Activated CD8-positive, alpha-beta memory T cell treated with anti-CD3 and anti-CD28 coated beads, Interleukin-2, amount 10 ng/mL, durations not matched to agents 7 days and 5 days (primary cell): ENCODE results near the gene MAP3K9. TPM values are rescaled to one million over a fixed set of nuclear protein-coding genes. Genes with fewer than 3 reads are reported as not detected.

Experiments used
- ATAC-seq: fragments of 150-1000 bp; cut with Tn5 transposase; one replicate; pipeline ENCODE4 v1.10.0; 2021; ENCODE audit warnings: moderate library complexity
- CTCF ChIA-PET: fragments of 350-600 bp; sonication (Branson Sonifier 250); formaldehyde crosslinking; loops from one replicate; lab custom pipeline; 2021; ENCODE audit warnings: antibody characterized with exemption; lab: Charles Lee
- DNase-seq: peaks from one replicate; pipeline ENCODE4 v3.0.0-alpha.2; 2020
- H3K27ac Mint-ChIP-seq: one replicate; pipeline ENCODE4 v1.8.0; 2021; ENCODE audit warnings: mild to moderate bottlenecking, mixed read lengths
- H3K27me3 Mint-ChIP-seq: one replicate; pipeline ENCODE4 v1.8.0; 2021; ENCODE audit warnings: mixed read lengths
- H3K36me3 Mint-ChIP-seq: one replicate; pipeline ENCODE4 v1.8.0; 2021; ENCODE audit warnings: mild to moderate bottlenecking, mixed read lengths
- H3K4me1 Mint-ChIP-seq: one replicate; pipeline ENCODE4 v1.8.0; 2021; ENCODE audit warnings: mixed read lengths
- H3K4me3 Mint-ChIP-seq: one replicate; pipeline ENCODE4 v1.8.0; 2021; ENCODE audit warnings: mild to moderate bottlenecking, moderate library complexity, mixed read lengths
- H3K9me3 Mint-ChIP-seq: one replicate; pipeline ENCODE4 v1.8.0; 2022; ENCODE audit warnings: low read depth, mixed read lengths
- total RNA-seq, 2 experiments: library from RNA; stranded (reverse); gene quantifications; one replicate each; pipeline ENCODE4 v1.2.3, GENCODE V29; 2021

MAP3K9 gene
- total RNA-seq, 2 experiments from 2014 or later = 6.0 to 6.5 TPM

GRCh38 chr14:70723276-70723675 is 86.0 kb downstream of the MAP3K9 start:
- H3K27ac Mint-ChIP-seq = no peak overlapping the region
- no peaks in the 10 kb centered on the region for H3K4me1 Mint-ChIP-seq
- no peaks in the 10 kb centered on the region for H3K27me3 Mint-ChIP-seq
- no peaks in the 10 kb centered on the region for H3K9me3 Mint-ChIP-seq
- no peak overlapping the region for H3K4me3 Mint-ChIP-seq
- ATAC-seq (no peak), DNase-seq (no peak)
- CTCF ChIA-PET = interaction anchor here (1.5 kb wide), 1 partner anchor 10 kb away, joined by 5 read pairs; no protein-coding TSS in a partner anchor
- H3K36me3 Mint-ChIP-seq = no peaks in the 10 kb centered on the region

GRCh38 chr14:70722418-70722817 is 86.9 kb downstream of the MAP3K9 start:
- no peaks in the 10 kb centered on the region for H3K27me3 Mint-ChIP-seq
- H3K4me3 Mint-ChIP-seq = no peak overlapping the region
- H3K4me1 Mint-ChIP-seq = no peaks in the 10 kb centered on the region

GRCh38 chr14:70721542-70721941 is 87.8 kb downstream of the MAP3K9 start:
- Mint-ChIP-seq H3K36me3 (no peaks in the 10 kb centered on the region), H3K4me1 (no peaks in the 10 kb centered on the region), H3K27ac (no peak overlapping the region), H3K9me3 (no peaks in the 10 kb centered on the region), H3K27me3 (peaks cover 6% of the 10 kb centered on the region), H3K4me3 (no peak overlapping the region)
- CTCF ChIA-PET = no interaction called here
- ATAC-seq (no peak), DNase-seq (no peak)

More at GRCh38 chr14:70722418-70722817, 86.9 kb downstream of the MAP3K9 start:
- no peak overlapping the region for H3K27ac Mint-ChIP-seq
- H3K9me3 Mint-ChIP-seq = no peaks in the 10 kb centered on the region
- DNase-seq (no peak), ATAC-seq (no peak)
- no peaks in the 10 kb centered on the region for H3K36me3 Mint-ChIP-seq
- CTCF ChIA-PET = interaction anchor here (1.5 kb wide), 1 partner anchor 9 kb away, joined by 5 read pairs; no protein-coding TSS in a partner anchor

- Mint-ChIP-seq H3K4me1 (peaks cover 6% of the 10 kb centered on the region), H3K36me3 (no peaks in the 10 kb centered on the region), H3K27ac (no peak overlapping the region), H3K27me3 (peaks cover 15% of the 10 kb centered on the region), H3K9me3 (no peaks in the 10 kb centered on the region), H3K4me3 (no peak overlapping the region)
- DNase-seq = no peak
- ATAC-seq = no peak
- CTCF ChIA-PET = interaction anchor here (1.2 kb wide), 1 partner anchor 99 kb away, joined by 6 read pairs; no protein-coding TSS in a partner anchor
Measured at GRCh38 chr14:70718383-70719118, 90.8 kb downstream of the MAP3K9 start.

GRCh38 chr14:70716958-70717357 is 92.4 kb downstream of the MAP3K9 start:
- ATAC-seq = no peak
- no peak overlapping the region for H3K27ac Mint-ChIP-seq
- no peak for DNase-seq
- no peak overlapping the region for H3K4me3 Mint-ChIP-seq
- peaks cover 15% of the 10 kb centered on the region for H3K27me3 Mint-ChIP-seq
- no peaks in the 10 kb centered on the region for H3K36me3 Mint-ChIP-seq
- no peaks in the 10 kb centered on the region for H3K9me3 Mint-ChIP-seq
- CTCF ChIA-PET = no interaction called here
- peaks cover 7% of the 10 kb centered on the region for H3K4me1 Mint-ChIP-seq

GRCh38 chr14:70716483-70716882 is 92.8 kb downstream of the MAP3K9 start:
- ATAC-seq (no peak), DNase-seq (no peak)
- Mint-ChIP-seq H3K27ac (no peak overlapping the region), H3K27me3 (peaks cover 15% of the 10 kb centered on the region), H3K4me1 (peaks cover 7% of the 10 kb centered on the region), H3K36me3 (no peaks in the 10 kb centered on the region), H3K9me3 (no peaks in the 10 kb centered on the region), H3K4me3 (no peak overlapping the region)
- CTCF ChIA-PET = no interaction called here

- H3K27ac Mint-ChIP-seq = no peak overlapping the region
- peaks cover 7% of the 10 kb centered on the region for H3K4me1 Mint-ChIP-seq
- CTCF ChIA-PET = interaction anchor here (0.6 to 3.2 kb wide), 16 partner anchors 8 to 298 kb away, joined by 3 to 44 read pairs (median 4); partner anchors contain the start of gene MAP3K9
- H3K4me3 Mint-ChIP-seq = no peak overlapping the region
- ATAC-seq (peak; percentile 39), DNase-seq (peak; percentile 45)
- no peaks in the 10 kb centered on the region for H3K9me3 Mint-ChIP-seq
- H3K27me3 Mint-ChIP-seq = peaks cover 15% of the 10 kb centered on the region
- no peaks in the 10 kb centered on the region for H3K36me3 Mint-ChIP-seq
Measured at GRCh38 chr14:70714055-70714550, 95.2 kb downstream of the MAP3K9 start.

GRCh38 chr14:70713511-70713916 is 95.8 kb downstream of the MAP3K9 start:
- Mint-ChIP-seq H3K9me3 (no peaks in the 10 kb centered on the region), H3K27ac (no peak overlapping the region), H3K36me3 (no peaks in the 10 kb centered on the region), H3K4me3 (no peak overlapping the region), H3K4me1 (peaks cover 7% of the 10 kb centered on the region), H3K27me3 (peaks cover 15% of the 10 kb centered on the region)
- ATAC-seq (no peak), DNase-seq (no peak)
- CTCF ChIA-PET = interaction anchor here (0.6 to 3.2 kb wide), 17 partner anchors 9 to 621 kb away, joined by 3 to 44 read pairs (median 4); partner anchors contain the start of gene MAP3K9

GRCh38 chr14:70713096-70713495 is 96.2 kb downstream of the MAP3K9 start:
- CTCF ChIA-PET = interaction anchor here (0.6 to 3.2 kb wide), 17 partner anchors 9 to 620 kb away, joined by 3 to 44 read pairs (median 4); partner anchors contain the start of gene MAP3K9
- peaks cover 15% of the 10 kb centered on the region for H3K27me3 Mint-ChIP-seq
- no peak overlapping the region for H3K4me3 Mint-ChIP-seq
- H3K36me3 Mint-ChIP-seq = no peaks in the 10 kb centered on the region
- peaks cover 7% of the 10 kb centered on the region for H3K4me1 Mint-ChIP-seq
- H3K27ac Mint-ChIP-seq = no peak overlapping the region
- no peak for ATAC-seq
- DNase-seq = no peak
- H3K9me3 Mint-ChIP-seq = no peaks in the 10 kb centered on the region

- ATAC-seq = no peak
- no peak overlapping the region for H3K4me3 Mint-ChIP-seq
- H3K9me3 Mint-ChIP-seq = no peaks in the 10 kb centered on the region
- no peaks in the 10 kb centered on the region for H3K36me3 Mint-ChIP-seq
- H3K27ac Mint-ChIP-seq = no peak overlapping the region
- peaks cover 8% of the 10 kb centered on the region for H3K27me3 Mint-ChIP-seq
- DNase-seq = no peak
- CTCF ChIA-PET = interaction anchor here (2.2 kb wide), 1 partner anchor 106 kb away, joined by 5 read pairs; no protein-coding TSS in a partner anchor
- peaks cover 13% of the 10 kb centered on the region for H3K4me1 Mint-ChIP-seq
Measured at GRCh38 chr14:70711451-70711850, 97.9 kb downstream of the MAP3K9 start.

GRCh38 chr14:70709726-70710382 is 99.5 kb downstream of the MAP3K9 start:
- H3K27ac Mint-ChIP-seq = no peak overlapping the region
- peaks cover 13% of the 10 kb centered on the region for H3K4me1 Mint-ChIP-seq
- H3K27me3 Mint-ChIP-seq = peaks cover 13% of the 10 kb centered on the region
- DNase-seq = no peak
- H3K4me3 Mint-ChIP-seq = no peak overlapping the region
- no peaks in the 10 kb centered on the region for H3K36me3 Mint-ChIP-seq
- no peak for ATAC-seq
- CTCF ChIA-PET = interaction anchor here (0.8 to 2.2 kb wide), 2 partner anchors 87 to 108 kb away, joined by 3 to 5 read pairs; no protein-coding TSS in a partner anchor
- H3K9me3 Mint-ChIP-seq = no peaks in the 10 kb centered on the region

- no peaks in the 10 kb centered on the region for H3K9me3 Mint-ChIP-seq
- CTCF ChIA-PET = interaction anchor here (0.6 to 2.3 kb wide), 4 partner anchors 16 to 109 kb away, joined by 3 to 9 read pairs (median 4); no protein-coding TSS in a partner anchor
- ATAC-seq (no peak), DNase-seq (no peak)
- no peak overlapping the region for H3K27ac Mint-ChIP-seq
- peaks cover 13% of the 10 kb centered on the region for H3K27me3 Mint-ChIP-seq
- peaks cover 9% of the 10 kb centered on the region for H3K4me1 Mint-ChIP-seq
- H3K4me3 Mint-ChIP-seq = no peak overlapping the region
- no peaks in the 10 kb centered on the region for H3K36me3 Mint-ChIP-seq
Measured at GRCh38 chr14:70708717-70709570, 100.4 kb downstream of the MAP3K9 start.
